Measurements from ENCODE around the gene PDE4A.

Gene PDE4A

GRCh38 chr19:10517760-10518443 is 97.6 kb downstream of the PDE4A start:
- no peak for TF ChIP-seq CTCF (IDR thresholded peaks at IDR 0.05)

GRCh38 chr19:10518444-10519361 is 98.4 kb downstream of the PDE4A start:
- TF ChIP-seq CTCF (IDR thresholded peaks at IDR 0.05): no peak
